ENCODE data around the gene MEIS3.
"Not testable (repeated sequence)": the region's sequence is repeated elsewhere in the genome, so short reads cannot be mapped to it uniquely, and the experiment has no call there.

GRCh38 chr19:47384533-47384932 lies 34.8 kb downstream of the MEIS3 start:
- TF ChIP-seq CTCF, POLR2A (IDR thresholded peaks at IDR 0.05): not testable (repeated sequence)

Measured in prostate gland (tissue), 2 donors.